Suprapubic skin (tissue), 4 donors: Measurements from ENCODE around the gene NANOS3. TPM values are rescaled to one million over a fixed set of nuclear protein-coding genes. Genes with fewer than 3 reads are reported as not detected.
"Not testable (repeated sequence)": the region's sequence is repeated elsewhere in the genome, so short reads cannot be mapped to it uniquely, and the experiment has no call there.

Source experiments
- DNase-seq, 2 donors: peaks; one replicate each; pipeline ENCODE4 v3.0.0-alpha.2; 2019; ENCODE audit warnings: low spot score in 2 of 2
- H3K27ac ChIP-seq: fragments of 200-600 bp; sonication (generic); one replicate; pipeline ENCODE4 v1.5.1; 2019
- H3K27me3 ChIP-seq: fragments of 200-600 bp; sonication (generic); one replicate; pipeline ENCODE4 v1.5.1; 2019
- H3K36me3 ChIP-seq: fragments of 200-600 bp; sonication (generic); one replicate; pipeline ENCODE4 v1.5.1; 2019
- H3K4me1 ChIP-seq: fragments of 200-600 bp; sonication (generic); one replicate; pipeline ENCODE4 v1.5.1; 2019
- H3K4me3 ChIP-seq: fragments of 200-600 bp; sonication (generic); one replicate; pipeline ENCODE4 v1.5.1; 2019; ENCODE audit warnings: mild to moderate bottlenecking
- H3K9me3 ChIP-seq: fragments of 200-600 bp; sonication (generic); one replicate; pipeline ENCODE4 v1.5.1; 2019
- CTCF ChIP-seq, 2 donors: fragments of 200-600 bp in 1 of 2; fragments of 450-650 bp in 1 of 2; sonication (generic) in 1 of 2; IDR thresholded peaks; one replicate each; pipeline ENCODE4 v1.5.1; 2016 to 2019; ENCODE audit warnings: antibody characterized with exemption in 2 of 2, mild to moderate bottlenecking in 1 of 2, moderate library complexity in 1 of 2
- EP300 ChIP-seq: sonication (generic); formaldehyde crosslinking; IDR thresholded peaks from one replicate; pipeline ENCODE4 v1.6.1; 2017; ENCODE audit warnings: antibody characterized with exemption
- POLR2A ChIP-seq, 2 donors: fragments of 450-650 bp; IDR thresholded peaks; one replicate each; pipeline ENCODE4 v1.6.1; 2017; ENCODE audit warnings: antibody characterized with exemption in 2 of 2, mild to moderate bottlenecking in 2 of 2, moderate library complexity in 2 of 2
- POLR2AphosphoS5 ChIP-seq, 3 donors: sonication (generic); formaldehyde crosslinking; IDR thresholded peaks; one replicate each; pipeline ENCODE4 v1.6.1; 2017; ENCODE audit warnings: antibody characterized with exemption in 3 of 3
- WGBS: methylation state at CpG from one replicate; pipeline ENCODE4 v1.1.5; 2018; 5-methylcytosine and 5-hydroxymethylcytosine counted together
- total RNA-seq, 4 donors: library from RNA; depleted of rRNA; stranded (reverse); fragments of >200 nt; gene quantifications; one replicate each; pipeline ENCODE4 v1.1.0, GENCODE V29; 2016

Gene NANOS3
- total RNA-seq, 4 donors from 2014 or later: not detected

GRCh38 chr19:13914777-13915176 is 37.8 kb downstream of the NANOS3 start:
- no peak for TF ChIP-seq CTCF (IDR thresholded peaks at IDR 0.05)
- H3K27me3 ChIP-seq: no peaks in the 10 kb centered on the region

GRCh38 chr19:13917888-13918406 is 41.0 kb downstream of the NANOS3 start:
- no peaks in the 10 kb centered on the region for H3K4me1 ChIP-seq
- no peak overlapping the region for H3K4me3 ChIP-seq
- H3K27ac ChIP-seq: no peak overlapping the region
- TF ChIP-seq POLR2A (IDR thresholded peaks at IDR 0.05): no peak
- no peak for TF ChIP-seq EP300
- TF ChIP-seq POLR2AphosphoS5 (IDR thresholded peaks at IDR 0.05): no peak
- TF ChIP-seq CTCF (IDR thresholded peaks at IDR 0.05): no peak
- H3K27me3 ChIP-seq: no peaks in the 10 kb centered on the region
- H3K36me3 ChIP-seq: peaks cover 88% of the 10 kb centered on the region
- DNase-seq: no peak
- no peaks in the 10 kb centered on the region for H3K9me3 ChIP-seq
- 88% methylated on average over 14 of the region's 14 CpGs for WGBS

More at GRCh38 chr19:13914777-13915176, 37.8 kb downstream of the NANOS3 start:
- Histone ChIP-seq H3K4me3 (no peak overlapping the region), H3K9me3 (no peaks in the 10 kb centered on the region), H3K36me3 (peaks cover 77% of the 10 kb centered on the region), H3K4me1 (no peaks in the 10 kb centered on the region), H3K27ac (no peak overlapping the region)
- DNase-seq: no peak
- WGBS: 82% methylated on average over 3 of the region's 3 CpGs

- 87% methylated on average over 9 of the region's 34 CpGs for WGBS
- no peaks in the 10 kb centered on the region for H3K9me3 ChIP-seq
- DNase-seq: no peak
- H3K27ac ChIP-seq: no peak overlapping the region
- peaks cover 88% of the 10 kb centered on the region for H3K36me3 ChIP-seq
- H3K4me3 ChIP-seq: no peak overlapping the region
- TF ChIP-seq CTCF (IDR thresholded peaks at IDR 0.05) (no peak), POLR2AphosphoS5 (IDR thresholded peaks at IDR 0.05) (no peak), EP300 (no peak), POLR2A (IDR thresholded peaks at IDR 0.05) (no peak)
- H3K27me3 ChIP-seq: no peaks in the 10 kb centered on the region
- H3K4me1 ChIP-seq: no peaks in the 10 kb centered on the region
These were observed 41.9 kb downstream of the NANOS3 start for GRCh38 chr19:13918726-13919411.

GRCh38 chr19:13920524-13920923 is 43.6 kb downstream of the NANOS3 start:
- Histone ChIP-seq H3K27me3 (no peaks in the 10 kb centered on the region), H3K4me3 (no peak overlapping the region), H3K36me3 (peaks cover 86% of the 10 kb centered on the region), H3K4me1 (no peaks in the 10 kb centered on the region), H3K9me3 (no peaks in the 10 kb centered on the region), H3K27ac (no peak overlapping the region)
- DNase-seq: no peak
- TF ChIP-seq POLR2AphosphoS5 (IDR thresholded peaks at IDR 0.05): no peak
- no peak for TF ChIP-seq POLR2A (IDR thresholded peaks at IDR 0.05)
- TF ChIP-seq CTCF (IDR thresholded peaks at IDR 0.05): no peak
- no peak for TF ChIP-seq EP300
- 100% methylated on average over 2 of the region's 11 CpGs for WGBS

- DNase-seq: no peak
- Histone ChIP-seq H3K27me3 (no peaks in the 10 kb centered on the region), H3K27ac (no peak overlapping the region), H3K4me1 (no peaks in the 10 kb centered on the region), H3K36me3 (peaks cover 82% of the 10 kb centered on the region), H3K9me3 (no peaks in the 10 kb centered on the region), H3K4me3 (no peak overlapping the region)
- WGBS: 83% methylated on average over 2 of the region's 2 CpGs
- TF ChIP-seq POLR2AphosphoS5 (IDR thresholded peaks at IDR 0.05): no peak
- TF ChIP-seq POLR2A (IDR thresholded peaks at IDR 0.05): no peak
- no peak for TF ChIP-seq EP300
- no peak for TF ChIP-seq CTCF (IDR thresholded peaks at IDR 0.05)
These were observed 44.2 kb downstream of the NANOS3 start for GRCh38 chr19:13920940-13921747.

GRCh38 chr19:13922118-13922517 is 45.2 kb downstream of the NANOS3 start:
- H3K4me1 ChIP-seq, H3K27me3 ChIP-seq, H3K9me3 ChIP-seq, H3K4me3 ChIP-seq, H3K27ac ChIP-seq, DNase-seq: not testable (repeated sequence)
- peaks cover 90% of the 10 kb centered on the region for H3K36me3 ChIP-seq
- WGBS: 97% methylated on average over 6 of the region's 6 CpGs
